NCI-H2196 (cell line): ENCODE measurements around the gene ATP1A2.

ENCODE experiments used
- DNase-seq: peaks from one replicate; lab custom pipeline; 2025; ENCODE audit not compliant: unreplicated experiment; lab: John Stamatoyannopoulos, UW

ATP1A2 gene

GRCh38 chr1:160084771-160085321 lies 30.7 kb upstream of the ATP1A2 start:
- no peak for DNase-seq

GRCh38 chr1:160085686-160086455 lies 29.7 kb upstream of the ATP1A2 start:
- peak; percentile 75 for DNase-seq

GRCh38 chr1:160086456-160086892 lies 29.1 kb upstream of the ATP1A2 start:
- no peak for DNase-seq

GRCh38 chr1:160087118-160087662 lies 28.4 kb upstream of the ATP1A2 start:
- DNase-seq: no peak

- DNase-seq: no peak
Observed at GRCh38 chr1:160089883-160090282, 25.7 kb upstream of the ATP1A2 start.

- DNase-seq: no peak
Observed at GRCh38 chr1:160090760-160091159, 24.8 kb upstream of the ATP1A2 start.

- DNase-seq: no peak
Observed at GRCh38 chr1:160091666-160092223, 23.8 kb upstream of the ATP1A2 start.

GRCh38 chr1:160092366-160093068 lies 23.0 kb upstream of the ATP1A2 start:
- no peak for DNase-seq

- DNase-seq: no peak
Observed at GRCh38 chr1:160093069-160093395, 22.5 kb upstream of the ATP1A2 start.

- DNase-seq: no peak
Observed at GRCh38 chr1:160093624-160094290, 21.8 kb upstream of the ATP1A2 start.

- no peak for DNase-seq
Observed at GRCh38 chr1:160094291-160094625, 21.3 kb upstream of the ATP1A2 start.

- no peak for DNase-seq
Observed at GRCh38 chr1:160094806-160095205, 20.8 kb upstream of the ATP1A2 start.

GRCh38 chr1:160095382-160096105 lies 20.0 kb upstream of the ATP1A2 start:
- DNase-seq: peak; percentile 23

- DNase-seq: no peak
Observed at GRCh38 chr1:160096274-160097116, 19.1 kb upstream of the ATP1A2 start.

- DNase-seq: no peak
Observed at GRCh38 chr1:160097151-160097910, 18.2 kb upstream of the ATP1A2 start.

GRCh38 chr1:160097911-160098851 lies 17.4 kb upstream of the ATP1A2 start, which contains the start of gene IGSF8:
Gene IGSF8 (minus strand): TSS chr1:160098619. CDS start chr1:160098472, 147 bp downstream.
- DNase-seq: peak; percentile 93

GRCh38 chr1:160098852-160099561 lies 16.6 kb upstream of the ATP1A2 start:
- peak; percentile 93 for DNase-seq
